Osteoblast (primary cell): ENCODE data around the gene NFKB1. TPM values are rescaled to one million over a fixed set of nuclear protein-coding genes. Genes with fewer than 3 reads are reported as not detected.

Source experiments
- DNase-seq: peaks from one replicate; pipeline ENCODE4 v3.0.0; 2011; ENCODE audit warnings: low spot score, mixed read lengths; ENCODE audit not compliant: insufficient read length; ENCODE audit errors: missing footprints
- H2AFZ ChIP-seq: 2 replicates; pipeline ENCODE4 v1.6.0; 2011; ENCODE audit warnings: mild to moderate bottlenecking, low read length
- H3K27ac ChIP-seq: 2 replicates; pipeline ENCODE4 v1.5.1; 2011; ENCODE audit warnings: mild to moderate bottlenecking, low read depth, low read length, moderate library complexity
- H3K27me3 ChIP-seq: 2 replicates; pipeline ENCODE4 v1.6.0; 2012; ENCODE audit warnings: mild to moderate bottlenecking, control low read depth, inconsistent platforms, low read length, moderate library complexity; ENCODE audit not compliant: insufficient read depth
- H3K36me3 ChIP-seq: 2 replicates; pipeline ENCODE4 v1.5.1; 2011; ENCODE audit warnings: mild to moderate bottlenecking, low read length, control low read depth, moderate library complexity; ENCODE audit not compliant: insufficient read depth
- H3K4me1 ChIP-seq: 2 replicates; pipeline ENCODE4 v1.5.1; 2011; ENCODE audit warnings: mild to moderate bottlenecking, low read length, control low read depth, moderate library complexity; ENCODE audit not compliant: insufficient read depth
- H3K4me2 ChIP-seq: 2 replicates; pipeline ENCODE4 v1.6.0; 2011; ENCODE audit warnings: mild to moderate bottlenecking, low read length; ENCODE audit not compliant: insufficient read depth
- H3K4me3 ChIP-seq: fragments of 200-600 bp; sonication (generic); 3 replicates; pipeline ENCODE4 v1.5.1; 2012; ENCODE audit warnings: mild to moderate bottlenecking, low read length, inconsistent platforms; ENCODE audit not compliant: insufficient read depth
- H3K79me2 ChIP-seq: 2 replicates; pipeline ENCODE4 v1.6.0; 2012; ENCODE audit warnings: mild to moderate bottlenecking, low read length, control low read depth, inconsistent platforms; ENCODE audit not compliant: insufficient read depth
- H3K9me3 ChIP-seq: 2 replicates; pipeline ENCODE4 v1.5.1; 2011; ENCODE audit warnings: low read depth, low read length, control low read depth
- H4K20me1 ChIP-seq: 2 replicates; pipeline ENCODE4 v1.6.0; 2012; ENCODE audit warnings: mild to moderate bottlenecking, low read length, control low read depth; ENCODE audit not compliant: insufficient read depth
- total RNA-seq: library from RNA; depleted of rRNA; stranded (reverse); fragments of >200 nt; gene quantifications from 2 replicates; pipeline ENCODE4 v1.2.3, GENCODE V29; 2012
- TF ChIP-seq, protein P1 (sequence below): IDR thresholded peaks from 2 replicates; pipeline ENCODE4 v1.5.1; 2011; ENCODE audit warnings: mild to moderate bottlenecking, low read depth, low read length, moderate library complexity; ENCODE audit errors: extremely low read depth

Gene NFKB1, protein sequence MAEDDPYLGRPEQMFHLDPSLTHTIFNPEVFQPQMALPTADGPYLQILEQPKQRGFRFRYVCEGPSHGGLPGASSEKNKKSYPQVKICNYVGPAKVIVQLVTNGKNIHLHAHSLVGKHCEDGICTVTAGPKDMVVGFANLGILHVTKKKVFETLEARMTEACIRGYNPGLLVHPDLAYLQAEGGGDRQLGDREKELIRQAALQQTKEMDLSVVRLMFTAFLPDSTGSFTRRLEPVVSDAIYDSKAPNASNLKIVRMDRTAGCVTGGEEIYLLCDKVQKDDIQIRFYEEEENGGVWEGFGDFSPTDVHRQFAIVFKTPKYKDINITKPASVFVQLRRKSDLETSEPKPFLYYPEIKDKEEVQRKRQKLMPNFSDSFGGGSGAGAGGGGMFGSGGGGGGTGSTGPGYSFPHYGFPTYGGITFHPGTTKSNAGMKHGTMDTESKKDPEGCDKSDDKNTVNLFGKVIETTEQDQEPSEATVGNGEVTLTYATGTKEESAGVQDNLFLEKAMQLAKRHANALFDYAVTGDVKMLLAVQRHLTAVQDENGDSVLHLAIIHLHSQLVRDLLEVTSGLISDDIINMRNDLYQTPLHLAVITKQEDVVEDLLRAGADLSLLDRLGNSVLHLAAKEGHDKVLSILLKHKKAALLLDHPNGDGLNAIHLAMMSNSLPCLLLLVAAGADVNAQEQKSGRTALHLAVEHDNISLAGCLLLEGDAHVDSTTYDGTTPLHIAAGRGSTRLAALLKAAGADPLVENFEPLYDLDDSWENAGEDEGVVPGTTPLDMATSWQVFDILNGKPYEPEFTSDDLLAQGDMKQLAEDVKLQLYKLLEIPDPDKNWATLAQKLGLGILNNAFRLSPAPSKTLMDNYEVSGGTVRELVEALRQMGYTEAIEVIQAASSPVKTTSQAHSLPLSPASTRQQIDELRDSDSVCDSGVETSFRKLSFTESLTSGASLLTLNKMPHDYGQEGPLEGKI
- 27.1 and 28.6 TPM in 2 replicates for total RNA-seq

GRCh38 chr4:102500696-102501446, at the start of gene NFKB1:
NFKB1 (plus strand) TSS chr4:102501359; CDS start chr4:102525519, 24,160 bp downstream.
- H2AFZ ChIP-seq = peak within 1 kb of the TSS; percentile 94
- H3K27ac ChIP-seq = peak within 1 kb of the TSS; percentile 89
- peak; percentile 96 for DNase-seq
- H3K4me1 ChIP-seq = peaks cover 19% of the 10 kb centered on the region
- H3K27me3 ChIP-seq = no peaks in the 10 kb centered on the region
- no peaks in the 10 kb centered on the region for H3K36me3 ChIP-seq
- H4K20me1 ChIP-seq = peaks cover 10% of the 10 kb centered on the region
- H3K4me2 ChIP-seq = peak within 1 kb of the TSS; percentile 93
- no peaks in the 10 kb centered on the region for H3K9me3 ChIP-seq
- H3K79me2 ChIP-seq = peaks cover 45% of the 10 kb centered on the region
- TF ChIP-seq, protein P1, sequence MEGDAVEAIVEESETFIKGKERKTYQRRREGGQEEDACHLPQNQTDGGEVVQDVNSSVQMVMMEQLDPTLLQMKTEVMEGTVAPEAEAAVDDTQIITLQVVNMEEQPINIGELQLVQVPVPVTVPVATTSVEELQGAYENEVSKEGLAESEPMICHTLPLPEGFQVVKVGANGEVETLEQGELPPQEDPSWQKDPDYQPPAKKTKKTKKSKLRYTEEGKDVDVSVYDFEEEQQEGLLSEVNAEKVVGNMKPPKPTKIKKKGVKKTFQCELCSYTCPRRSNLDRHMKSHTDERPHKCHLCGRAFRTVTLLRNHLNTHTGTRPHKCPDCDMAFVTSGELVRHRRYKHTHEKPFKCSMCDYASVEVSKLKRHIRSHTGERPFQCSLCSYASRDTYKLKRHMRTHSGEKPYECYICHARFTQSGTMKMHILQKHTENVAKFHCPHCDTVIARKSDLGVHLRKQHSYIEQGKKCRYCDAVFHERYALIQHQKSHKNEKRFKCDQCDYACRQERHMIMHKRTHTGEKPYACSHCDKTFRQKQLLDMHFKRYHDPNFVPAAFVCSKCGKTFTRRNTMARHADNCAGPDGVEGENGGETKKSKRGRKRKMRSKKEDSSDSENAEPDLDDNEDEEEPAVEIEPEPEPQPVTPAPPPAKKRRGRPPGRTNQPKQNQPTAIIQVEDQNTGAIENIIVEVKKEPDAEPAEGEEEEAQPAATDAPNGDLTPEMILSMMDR = no peak
- H3K4me3 ChIP-seq = peak within 1 kb of the TSS; percentile 91

DNA sequence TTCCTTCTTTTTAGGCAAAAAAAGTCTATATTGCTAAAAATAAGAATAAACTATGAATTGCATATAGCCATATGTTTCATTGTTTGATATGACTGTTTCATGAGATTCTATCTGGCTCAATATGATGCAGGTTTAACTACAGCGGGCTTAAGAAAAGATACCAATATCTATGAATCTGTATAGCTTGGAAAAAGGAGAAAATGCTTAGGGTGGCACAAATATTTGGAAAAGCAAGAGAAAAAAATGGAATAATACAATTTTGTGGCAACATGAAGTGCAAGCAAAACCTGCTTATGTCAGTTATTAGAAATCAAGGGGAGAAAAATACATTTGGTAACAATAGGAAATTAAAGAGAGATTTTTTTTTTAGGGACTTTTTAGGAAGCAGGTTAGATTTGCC, 48.3 kb upstream of the NFKB1 start:
- Histone ChIP-seq H3K79me2 (no peaks in the 10 kb centered on the region), H3K9me3 (no peaks in the 10 kb centered on the region), H2AFZ (no peak overlapping the region), H3K4me2 (no peak overlapping the region), H3K27me3 (peaks cover 6% of the 10 kb centered on the region), H3K4me3 (no peak overlapping the region), H3K36me3 (no peaks in the 10 kb centered on the region), H4K20me1 (no peaks in the 10 kb centered on the region), H3K4me1 (no peaks in the 10 kb centered on the region), H3K27ac (no peak overlapping the region)
- no peak for DNase-seq
- TF ChIP-seq, protein P1 = no peak

GRCh38 chr4:102453827-102454226, 47.3 kb upstream of the NFKB1 start:
- H2AFZ ChIP-seq = no peak overlapping the region
- no peaks in the 10 kb centered on the region for H4K20me1 ChIP-seq
- H3K4me2 ChIP-seq = no peak overlapping the region
- peaks cover 6% of the 10 kb centered on the region for H3K27me3 ChIP-seq
- DNase-seq = no peak
- TF ChIP-seq, protein P1 = no peak
- H3K27ac ChIP-seq = no peak overlapping the region
- H3K4me1 ChIP-seq = no peaks in the 10 kb centered on the region
- no peaks in the 10 kb centered on the region for H3K79me2 ChIP-seq
- H3K36me3 ChIP-seq = no peaks in the 10 kb centered on the region
- no peak overlapping the region for H3K4me3 ChIP-seq
- H3K9me3 ChIP-seq = no peaks in the 10 kb centered on the region
